SKM-1 treated with dmso at 0.1 percent for 144 hours (cell line): ENCODE results near the gene C10orf71.

Experiments
- DNase-seq: peaks from one replicate; lab custom pipeline; 2025; ENCODE audit not compliant: unreplicated experiment; lab: John Stamatoyannopoulos, UW

Gene C10orf71

DNA sequence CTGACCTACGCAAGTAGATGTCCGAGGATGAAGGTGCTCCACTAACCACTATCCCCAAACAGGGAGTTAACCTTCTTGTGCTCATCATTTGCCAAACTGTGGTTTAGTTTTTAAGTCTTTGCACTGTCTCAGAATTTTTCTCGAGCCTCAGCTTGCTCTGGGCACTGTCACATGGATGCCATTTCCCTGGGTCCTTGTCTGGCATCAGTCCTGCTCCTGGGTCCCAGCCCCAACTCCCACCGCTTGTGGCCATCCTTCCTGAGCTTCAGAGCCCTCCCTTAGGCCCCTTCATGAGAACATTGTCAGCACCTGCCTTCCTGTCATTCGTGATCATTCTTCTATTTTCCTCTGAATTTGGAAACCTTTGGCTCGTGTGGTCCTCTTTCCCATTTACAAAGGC, 33.8 kb downstream of the C10orf71 start:
- no peak for DNase-seq

DNA sequence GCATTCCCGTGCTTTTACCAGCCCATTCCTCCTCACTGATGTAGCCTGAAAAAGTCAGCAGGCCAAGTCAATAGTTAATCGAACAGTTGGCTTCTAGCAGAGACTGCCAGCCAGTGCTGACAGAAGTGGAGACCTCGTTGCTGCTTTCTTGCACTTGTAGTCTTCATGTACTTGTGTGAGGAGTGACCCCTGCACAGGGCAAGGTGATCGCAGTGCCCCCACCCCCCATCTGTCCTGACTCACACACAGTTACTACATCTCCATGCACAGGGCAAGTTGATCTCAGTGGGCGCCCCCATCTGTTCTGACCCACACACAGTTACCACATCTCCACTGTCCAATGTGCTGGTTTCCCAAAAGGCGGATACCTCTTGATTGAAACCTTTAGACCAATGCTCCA, 34.2 kb downstream of the C10orf71 start:
- no peak for DNase-seq

DNA sequence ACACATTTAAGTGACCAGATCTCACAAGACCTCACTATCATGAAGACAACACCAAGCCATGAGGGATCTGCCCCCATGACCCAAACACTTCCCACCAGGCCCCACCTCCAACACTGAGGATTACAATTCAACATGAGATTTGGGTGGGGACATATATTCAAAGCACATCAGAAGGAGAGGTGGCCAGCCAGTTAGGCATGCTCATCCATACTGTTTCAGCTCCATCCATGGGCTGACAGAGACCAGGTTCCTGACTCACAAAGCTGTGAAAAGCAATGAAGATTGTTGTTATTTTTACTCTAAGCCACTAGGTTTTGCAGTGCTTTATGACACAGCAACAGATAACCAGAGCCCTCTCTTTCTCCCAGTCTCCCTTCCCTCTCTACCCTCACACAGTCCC, 36.0 kb downstream of the C10orf71 start:
- DNase-seq, result no peak

DNA sequence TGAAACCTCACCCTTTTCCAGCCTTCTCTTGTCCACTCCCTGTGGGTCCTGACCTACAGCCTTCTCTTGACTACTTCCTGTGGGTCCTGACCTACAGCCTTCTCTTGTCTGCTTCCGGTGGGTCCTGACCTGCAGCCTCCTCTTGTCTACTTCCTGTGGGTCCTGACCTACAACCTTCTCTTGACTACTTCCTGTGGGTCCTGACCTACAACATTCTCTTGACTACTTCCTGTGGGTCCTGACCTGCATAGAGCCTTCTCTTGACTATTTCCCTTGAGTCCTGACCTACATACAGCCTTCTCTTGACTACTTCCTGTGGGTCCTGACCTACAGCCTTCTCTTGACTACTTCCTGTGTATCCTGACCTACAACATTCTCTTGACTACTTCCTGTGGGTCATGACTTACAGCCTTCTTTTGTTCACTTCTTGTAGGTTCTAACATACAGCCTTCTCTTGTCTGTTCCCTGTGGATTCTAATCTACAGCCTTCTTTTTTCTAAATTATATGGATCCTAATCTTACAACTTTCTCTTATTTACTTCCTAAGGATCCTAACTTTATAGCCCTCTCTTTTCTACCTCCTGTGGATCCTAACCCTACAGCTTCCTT, 36.5 kb downstream of the C10orf71 start:
- no peak for DNase-seq

DNA sequence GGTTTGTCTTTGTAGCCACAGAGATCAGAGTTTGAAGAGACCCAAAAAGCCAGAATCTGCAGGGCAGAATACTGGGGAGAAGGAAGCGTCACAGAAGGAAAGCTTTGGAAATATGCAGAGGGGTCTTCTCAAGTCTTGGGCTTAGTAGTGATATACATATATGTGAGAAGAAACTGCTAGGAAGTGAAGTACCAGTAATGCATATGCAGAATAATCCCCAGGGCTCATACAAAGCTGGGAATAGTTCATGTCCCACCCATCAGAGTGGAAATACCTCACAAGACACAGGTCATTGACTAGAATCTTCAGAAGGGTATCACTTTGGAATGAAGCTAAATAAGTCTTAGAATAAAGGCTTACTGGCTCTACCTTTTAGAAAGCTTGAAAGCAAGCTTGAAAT, 39.6 kb downstream of the C10orf71 start:
- no peak for DNase-seq

DNA sequence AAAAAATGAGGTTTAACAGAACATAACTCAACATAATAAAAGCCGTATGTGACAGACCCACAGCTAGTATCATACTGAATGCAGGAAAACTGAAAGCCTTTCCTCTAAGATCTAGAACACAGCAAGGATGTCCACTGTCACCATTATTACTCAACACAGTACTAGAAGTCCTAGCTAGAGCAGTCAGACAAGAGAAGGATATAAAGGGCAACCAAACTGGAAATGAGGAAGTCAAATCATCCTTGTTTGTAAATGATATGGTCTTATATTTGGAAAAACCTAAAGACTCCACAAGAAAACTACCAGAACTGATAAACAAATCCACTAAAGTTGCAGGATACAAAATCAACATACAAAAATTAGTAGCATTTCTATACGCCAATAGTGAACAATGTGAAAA, 45.9 kb downstream of the C10orf71 start:
- DNase-seq, result no peak

DNA sequence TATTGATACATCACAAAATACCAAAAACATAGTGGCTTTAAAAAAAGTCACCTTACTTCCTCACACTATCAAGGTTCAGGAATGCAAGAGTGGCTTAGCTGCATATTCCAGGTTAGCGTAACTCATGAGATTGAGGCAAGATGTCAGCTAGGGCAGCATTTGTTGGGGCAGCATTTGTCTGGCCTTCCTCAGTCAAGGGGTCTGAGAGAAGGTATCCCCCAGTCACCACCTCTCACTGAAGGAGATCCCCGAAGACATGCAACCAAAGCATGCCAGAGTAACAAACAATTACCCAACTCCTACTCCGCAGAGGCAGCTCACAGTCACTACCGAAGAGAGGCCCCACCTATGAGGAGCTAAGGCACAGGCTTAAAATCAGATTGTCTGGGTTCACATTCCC, 48.4 kb downstream of the C10orf71 start:
- no peak for DNase-seq

DNA sequence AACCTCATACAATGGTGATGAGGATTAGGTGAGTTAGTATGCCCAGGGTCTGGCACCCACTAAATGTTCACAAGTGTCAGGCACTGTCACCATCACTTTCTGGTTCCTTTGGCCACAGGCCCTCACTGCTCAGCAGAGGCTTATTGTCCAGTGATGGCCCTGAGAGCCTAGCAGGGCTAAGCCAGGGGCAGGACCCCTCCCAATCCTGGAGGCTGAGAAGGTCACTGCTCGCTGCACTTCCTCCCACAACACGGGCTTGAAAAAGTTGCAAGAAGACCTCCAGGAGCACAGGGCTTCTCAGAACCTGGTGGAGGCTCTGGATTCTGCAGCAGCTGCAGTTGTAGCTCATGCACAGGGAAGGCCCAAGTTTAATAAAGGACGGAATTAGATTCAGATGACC, 48.9 kb downstream of the C10orf71 start:
- DNase-seq, result no peak

DNA sequence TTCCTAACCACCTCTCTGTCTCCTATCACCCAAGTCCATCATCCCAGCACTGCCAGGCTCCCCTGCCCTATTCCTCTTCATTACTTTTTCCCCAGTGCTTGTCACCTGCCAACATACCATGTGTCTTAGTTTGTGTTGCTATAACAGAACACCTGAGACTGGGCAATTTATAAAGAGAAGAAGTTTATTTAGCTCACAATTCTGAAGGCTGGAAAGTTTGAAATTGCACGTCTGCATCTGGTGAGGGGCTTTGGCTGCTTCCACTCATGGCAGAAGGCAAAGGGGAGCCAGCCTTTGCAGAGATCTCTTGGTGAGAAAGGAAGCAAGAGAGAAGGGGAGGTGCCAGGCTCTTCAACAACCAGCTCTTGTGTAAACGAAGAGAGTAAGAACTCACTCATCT, 49.6 kb downstream of the C10orf71 start:
- no peak for DNase-seq

DNA sequence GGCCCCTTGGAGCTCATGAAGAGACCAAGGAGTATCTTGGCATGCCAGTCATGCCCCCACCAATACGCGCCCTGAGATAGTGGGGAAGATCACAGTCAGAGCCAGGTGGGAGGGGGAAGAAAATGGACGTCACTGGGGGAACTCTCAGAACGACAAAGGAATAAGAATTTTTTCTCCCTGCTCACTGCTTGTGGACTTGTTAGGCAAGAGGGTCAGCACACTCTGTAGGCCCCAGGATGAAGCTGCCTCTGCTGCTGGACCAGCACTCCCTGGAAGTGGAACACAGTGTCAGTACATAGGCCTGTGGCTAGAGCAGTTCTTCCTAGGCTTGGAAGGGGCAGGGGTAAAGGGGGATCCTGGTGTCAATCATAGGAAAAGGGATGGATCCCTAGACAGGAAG, 50.4 kb downstream of the C10orf71 start:
- DNase-seq, result no peak

DNA sequence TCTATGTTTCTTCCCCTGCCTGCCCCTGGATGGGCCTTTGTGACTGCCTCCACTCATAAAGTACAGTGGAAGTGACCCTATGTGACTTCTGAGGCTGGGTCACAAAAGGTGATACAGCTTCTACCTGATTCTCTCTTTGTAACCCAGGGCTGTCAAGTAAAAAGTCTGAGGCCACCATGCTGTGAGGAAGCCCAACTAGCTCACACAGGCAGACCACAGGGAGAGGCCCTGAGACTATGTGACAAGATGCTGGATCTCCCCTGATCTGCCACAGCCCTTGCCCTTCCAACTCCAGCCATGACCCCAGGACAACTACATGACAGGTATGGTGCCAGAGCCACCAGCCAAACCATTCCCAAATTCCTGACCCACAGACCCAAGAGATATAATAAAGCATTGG, 51.2 kb downstream of the C10orf71 start:
- no peak for DNase-seq

DNA sequence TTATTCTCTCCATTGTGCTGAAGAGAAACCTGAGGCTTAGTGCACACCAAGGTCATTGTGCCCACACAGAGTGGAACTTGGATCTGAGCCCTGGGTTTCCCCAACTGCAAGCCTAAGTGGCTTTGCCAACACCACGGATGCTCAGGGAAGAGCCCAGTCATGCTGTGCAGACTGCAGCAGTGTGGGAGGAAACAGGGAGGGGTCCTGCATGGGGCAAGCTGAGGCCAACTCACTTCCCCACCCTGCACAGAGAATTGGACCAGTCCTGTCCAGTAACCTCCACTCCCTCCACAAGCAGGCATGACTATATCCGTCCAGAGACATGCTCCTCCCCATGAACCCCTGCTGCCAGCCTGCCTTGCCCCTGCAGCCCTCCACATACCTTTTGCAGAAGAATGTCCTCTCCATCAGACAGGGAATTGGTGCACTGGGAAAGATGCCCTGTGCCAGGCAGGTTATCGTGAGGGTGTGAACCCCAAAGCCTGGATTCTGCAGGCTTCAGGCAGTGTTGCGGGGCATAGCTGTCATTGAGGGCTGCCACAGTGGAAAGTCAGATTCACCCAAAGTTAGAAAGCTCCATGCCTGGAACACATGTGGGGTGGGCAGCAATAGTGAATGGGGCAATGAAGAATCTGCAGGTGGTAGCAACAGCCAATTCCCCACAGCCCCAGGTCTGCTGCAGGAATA, 52.0 kb downstream of the C10orf71 start:
- no peak for DNase-seq

DNA sequence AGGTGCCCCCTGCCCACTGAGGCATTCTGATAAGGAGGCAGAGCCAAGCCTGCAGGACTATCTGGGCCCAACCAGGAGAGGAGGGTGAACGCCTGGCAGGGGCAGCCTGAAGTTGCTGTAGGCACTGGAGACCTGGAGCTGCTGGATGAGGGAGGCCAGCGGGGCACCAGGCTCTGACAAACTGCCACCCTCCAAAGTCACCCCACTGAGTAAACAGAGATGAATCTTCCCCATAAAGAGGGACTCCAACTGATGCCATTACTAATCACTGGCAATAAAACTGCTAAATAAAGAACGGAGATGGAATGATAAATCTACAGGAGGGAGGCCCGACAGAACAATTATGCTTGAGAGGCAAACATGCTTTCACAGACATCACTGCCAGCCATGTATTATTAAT, 52.7 kb downstream of the C10orf71 start:
- no peak for DNase-seq

DNA sequence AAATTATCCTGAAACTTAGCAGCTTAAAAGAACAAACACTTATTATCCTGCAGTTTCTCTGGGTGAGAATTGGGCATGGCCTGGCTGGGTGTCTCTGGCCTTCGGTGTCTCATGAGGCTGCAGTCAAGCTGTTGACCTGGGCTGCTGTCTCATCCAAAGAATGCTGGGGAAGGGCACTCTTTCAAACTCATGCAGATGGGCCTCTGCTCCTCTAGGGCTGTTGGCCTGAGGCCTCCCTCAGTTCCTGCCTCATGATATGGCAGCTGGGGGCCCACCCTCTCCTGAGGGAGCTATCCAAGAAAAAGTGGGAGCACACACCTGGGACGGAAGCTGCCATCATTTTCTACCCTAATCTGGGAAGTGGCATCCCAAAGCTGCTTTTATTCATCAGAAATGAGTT, 53.4 kb downstream of the C10orf71 start:
- no peak for DNase-seq

DNA sequence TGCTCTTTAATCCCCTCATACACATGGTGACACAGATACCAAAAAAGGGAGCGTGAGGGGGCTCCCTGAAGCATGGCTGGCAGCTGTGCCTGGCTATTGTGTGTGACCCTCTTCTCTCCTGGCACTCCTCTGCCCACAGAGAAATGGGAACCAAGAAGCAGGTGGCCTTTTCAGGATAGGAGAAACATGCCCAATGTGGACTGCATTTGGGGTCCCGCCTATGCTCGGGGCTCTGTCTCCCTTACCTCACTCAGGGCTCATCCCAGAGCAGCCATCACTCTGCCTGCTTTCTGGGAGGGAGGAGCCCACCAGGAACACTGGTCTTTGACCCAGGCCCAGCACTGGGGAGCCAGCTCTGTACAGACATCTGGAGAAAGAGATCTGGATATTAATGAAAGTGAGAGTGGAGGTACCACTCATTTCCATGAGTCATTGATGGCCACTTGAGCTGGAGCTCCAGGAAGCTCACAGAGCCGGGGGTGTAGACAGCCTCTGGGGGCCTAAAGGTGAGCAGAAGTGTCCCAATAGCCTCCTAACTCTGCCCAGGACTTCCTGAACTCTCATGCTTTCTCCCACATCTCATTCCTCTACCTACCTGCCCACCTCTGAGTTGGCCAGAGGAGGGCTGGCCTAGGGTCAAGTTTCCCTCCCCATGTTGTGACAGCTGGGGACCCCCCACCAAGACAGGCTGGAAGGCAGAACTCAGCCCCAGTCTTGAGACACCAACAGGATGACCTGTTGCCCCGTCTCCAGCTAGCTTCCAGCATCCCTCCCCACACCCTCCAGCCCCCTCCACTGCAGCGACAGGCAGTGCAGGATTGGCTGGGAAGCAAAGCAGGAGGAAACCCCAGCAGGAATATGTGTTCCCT, 54.3 kb downstream of the C10orf71 start:
- DNase-seq, result no peak

DNA sequence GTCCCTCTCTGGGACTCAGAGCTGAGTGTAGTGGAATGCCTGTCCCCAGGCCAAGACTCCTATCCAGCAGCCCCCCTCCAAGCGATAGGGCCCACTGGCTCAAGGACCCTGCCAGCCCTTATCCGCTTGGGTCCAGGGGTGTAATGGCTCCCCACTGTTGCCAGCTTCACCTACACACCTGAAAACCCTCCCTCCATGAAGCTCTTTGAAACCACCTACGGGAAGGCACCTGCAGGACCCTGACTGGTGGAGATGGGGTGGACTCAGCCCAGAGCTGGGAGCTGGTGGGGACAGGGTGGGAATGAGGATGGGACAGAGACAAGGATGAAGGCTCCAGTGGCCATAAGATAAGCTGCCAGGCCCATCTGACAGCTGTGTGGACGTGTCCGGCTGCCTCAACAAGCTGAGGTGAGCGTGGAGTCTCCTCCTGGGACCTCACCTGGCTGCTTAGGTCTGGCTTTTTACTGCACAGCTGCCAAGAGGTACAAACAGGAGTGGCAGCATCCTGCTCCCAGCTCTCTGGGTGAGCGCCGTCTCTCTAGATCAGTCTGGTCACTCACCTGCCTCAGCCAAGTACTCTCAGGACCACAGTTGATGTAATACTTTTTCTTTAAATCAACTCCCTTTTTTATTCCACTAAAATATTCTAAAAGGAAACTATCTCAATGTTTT, 55.1 kb downstream of the C10orf71 start:
- no peak for DNase-seq

DNA sequence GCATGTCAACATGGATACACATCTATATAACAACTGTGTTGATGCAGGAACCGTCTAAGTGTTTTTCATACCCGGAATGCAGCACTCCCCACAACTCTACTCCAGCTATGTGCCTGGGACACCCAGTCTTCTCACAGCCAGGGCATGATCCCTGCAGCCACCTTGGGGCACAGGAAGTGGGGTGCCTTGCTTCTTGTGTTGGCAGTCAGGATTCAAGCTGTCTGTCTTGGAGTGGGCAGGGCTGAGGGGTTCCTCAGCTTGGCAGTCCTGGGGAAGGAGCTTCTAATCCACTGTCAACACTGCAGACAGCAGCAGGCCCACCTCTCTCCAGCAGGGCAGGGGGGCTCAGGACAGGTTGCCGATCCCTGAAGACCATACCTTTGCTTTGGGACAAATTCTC, 55.6 kb downstream of the C10orf71 start:
- DNase-seq, result no peak

DNA sequence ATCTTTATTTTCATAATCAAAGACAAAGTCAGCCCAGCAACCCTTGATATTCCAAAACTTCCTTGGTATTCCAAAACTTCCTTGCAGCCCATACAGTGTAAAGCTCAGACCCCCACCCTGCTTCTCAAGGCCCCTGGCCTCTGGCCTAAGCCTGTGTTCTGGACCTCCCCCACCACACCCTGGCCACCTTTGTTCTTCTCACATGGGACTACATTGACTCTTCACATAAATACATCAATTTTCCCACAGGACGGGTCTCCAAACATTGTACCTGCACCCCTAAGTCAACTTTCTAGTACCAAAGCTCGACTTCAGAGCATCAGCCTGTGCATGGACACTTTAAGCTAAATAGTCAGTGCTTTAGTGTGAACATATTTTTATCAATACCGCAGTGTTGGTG, 56.3 kb downstream of the C10orf71 start:
- DNase-seq, result no peak

DNA sequence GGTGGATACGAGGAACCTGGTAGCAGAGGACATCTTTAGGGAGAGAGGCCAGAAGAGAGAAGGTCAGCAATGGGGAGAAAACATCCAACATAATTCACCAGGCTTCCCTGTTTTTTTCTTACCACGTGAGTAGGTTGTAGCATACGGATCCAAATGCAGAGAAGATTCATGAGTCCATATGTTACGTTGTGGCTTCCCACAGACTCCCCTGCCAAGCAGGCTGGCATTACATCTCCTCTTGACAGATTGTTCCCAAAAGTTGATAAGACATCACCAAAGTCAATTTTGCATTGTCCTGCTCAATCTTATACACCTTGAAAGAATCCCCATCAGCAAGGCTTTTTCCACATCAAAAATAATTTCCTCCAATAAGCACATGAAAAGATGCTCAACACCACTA, 57.2 kb downstream of the C10orf71 start:
- no peak for DNase-seq

DNA sequence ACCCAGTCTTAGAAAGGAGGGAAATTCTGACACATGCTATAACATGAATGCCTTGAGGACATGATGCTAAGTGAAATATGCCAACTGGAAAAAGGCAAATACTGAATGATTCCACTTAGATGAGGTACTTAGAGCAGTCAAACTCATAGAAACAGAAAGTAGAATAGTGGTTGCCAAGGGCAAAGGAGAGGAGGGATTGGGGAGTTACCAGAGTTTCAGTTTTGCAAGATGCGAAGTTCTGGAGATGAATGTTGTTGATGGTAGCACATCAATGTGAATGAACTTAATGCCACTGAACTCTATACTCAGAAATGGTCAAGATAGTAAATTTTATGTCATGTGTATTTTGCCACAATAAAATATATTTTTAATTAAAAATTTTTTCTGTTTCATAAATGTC, 58.0 kb downstream of the C10orf71 start:
- DNase-seq, result no peak

DNA sequence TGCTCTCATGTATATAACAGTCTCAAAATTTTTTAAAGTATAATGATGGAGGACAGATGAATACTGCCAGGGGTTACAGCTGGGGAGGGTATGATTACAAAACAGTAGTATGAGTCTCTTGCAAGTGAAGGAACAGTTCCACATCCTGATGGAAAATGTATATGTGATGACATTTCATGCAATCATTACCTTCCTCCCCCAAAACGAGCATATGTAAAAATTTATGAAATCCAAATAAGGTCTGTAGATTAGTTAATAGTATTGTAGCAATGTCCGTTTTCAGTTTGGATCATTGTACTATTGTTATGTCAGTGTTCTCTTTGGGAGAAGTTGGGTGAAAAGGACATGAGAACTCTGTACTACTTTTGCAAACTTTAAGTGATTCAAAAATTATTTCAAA, 58.9 kb downstream of the C10orf71 start:
- DNase-seq, result no peak
